Osteocyte (in vitro differentiated cells): Measurements from ENCODE around the gene SND1. TPM values are rescaled to one million over a fixed set of nuclear protein-coding genes. Genes with fewer than 3 reads are reported as not detected.
"Not testable (repeated sequence)": the region's sequence is repeated elsewhere in the genome, so short reads cannot be mapped to it uniquely, and the experiment has no call there.

Source experiments
- DNase-seq: peaks from one replicate; pipeline ENCODE4 v3.0.0; 2021; ENCODE audit warnings: mixed read lengths; ENCODE audit not compliant: unreplicated experiment; ENCODE audit errors: extremely low spot score
- H3K27ac Mint-ChIP-seq: one replicate; pipeline ENCODE4 v1.8.0; 2021; ENCODE audit warnings: mild to moderate bottlenecking, mixed read lengths; ENCODE audit not compliant: unreplicated experiment
- H3K27me3 Mint-ChIP-seq: one replicate; pipeline ENCODE4 v1.8.0; 2021; ENCODE audit warnings: mixed read lengths; ENCODE audit not compliant: unreplicated experiment
- H3K36me3 Mint-ChIP-seq: one replicate; pipeline ENCODE4 v1.8.0; 2021; ENCODE audit warnings: mixed read lengths; ENCODE audit not compliant: unreplicated experiment
- H3K4me1 Mint-ChIP-seq: one replicate; pipeline ENCODE4 v1.8.0; 2021; ENCODE audit warnings: mixed read lengths; ENCODE audit not compliant: unreplicated experiment
- H3K4me3 Mint-ChIP-seq: one replicate; pipeline ENCODE4 v1.8.0; 2021; ENCODE audit warnings: mild to moderate bottlenecking, moderate library complexity, mixed read lengths; ENCODE audit not compliant: unreplicated experiment
- H3K9me3 Mint-ChIP-seq: one replicate; pipeline ENCODE4 v1.8.0; 2021; ENCODE audit warnings: mixed read lengths; ENCODE audit not compliant: unreplicated experiment
- CTCF ChIP-seq: fragments of 200-600 bp; sonication (generic); IDR thresholded peaks from 2 replicates; pipeline ENCODE4 v1.5.0; 2021; ENCODE audit warnings: antibody characterized with exemption, mild to moderate bottlenecking, moderate library complexity
- total RNA-seq: library from RNA; stranded (reverse); gene quantifications from 2 replicates; pipeline ENCODE4 v1.2.1, GENCODE V29; 2021

SND1 gene
- total RNA-seq, 1 donor from 2014 or later, result 229 TPM

DNA sequence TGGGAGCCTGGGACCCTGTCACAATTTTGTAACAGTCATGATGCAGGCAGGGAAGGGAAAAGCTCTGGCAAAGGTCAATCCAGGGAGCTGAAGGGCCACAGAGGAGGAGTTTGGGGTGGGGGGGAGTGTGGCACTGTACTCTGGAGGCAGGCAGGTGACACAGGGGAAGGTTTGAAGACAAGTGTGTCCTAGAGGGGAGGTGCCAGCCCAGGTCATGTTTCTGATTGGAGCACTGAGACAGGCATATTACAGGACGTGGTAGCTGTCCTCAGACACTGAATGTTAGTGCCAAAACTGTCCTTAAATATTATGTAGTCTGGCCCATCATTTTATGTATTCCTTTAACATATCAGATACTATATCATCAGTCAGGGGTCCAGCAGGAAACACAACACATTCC, 454.8 kb downstream of the SND1 start:
- Mint-ChIP-seq H3K4me1 (peaks cover 6% of the 10 kb centered on the region), H3K27ac (no peak overlapping the region), H3K9me3 (no peaks in the 10 kb centered on the region), H3K36me3 (no peaks in the 10 kb centered on the region), H3K4me3 (no peak overlapping the region), H3K27me3 (peaks cover 22% of the 10 kb centered on the region)
- no peak for TF ChIP-seq CTCF
- no peak for DNase-seq

DNA sequence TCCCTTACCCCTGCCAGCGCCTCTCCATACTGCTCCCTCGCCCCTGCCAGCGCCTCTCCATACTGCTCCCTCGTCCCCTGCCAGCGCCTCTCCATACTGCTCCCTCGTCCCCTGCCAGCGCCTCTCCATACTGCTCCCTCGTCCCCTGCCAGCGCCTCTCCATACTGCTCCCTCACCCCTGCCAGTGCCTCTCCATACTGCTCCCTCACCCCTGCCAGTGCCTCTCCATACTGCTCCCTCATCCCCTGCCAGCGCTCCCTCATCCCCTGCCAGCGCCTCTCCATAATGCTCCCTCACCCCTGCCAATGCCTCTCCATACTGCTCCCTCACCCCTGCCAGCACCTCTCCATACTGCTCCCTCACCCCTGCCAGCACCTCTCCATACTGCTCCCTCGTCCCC, 455.5 kb downstream of the SND1 start:
- not testable (repeated sequence) for H3K36me3 Mint-ChIP-seq, H3K27ac Mint-ChIP-seq, H3K9me3 Mint-ChIP-seq, H3K4me1 Mint-ChIP-seq, DNase-seq, H3K4me3 Mint-ChIP-seq
- H3K27me3 Mint-ChIP-seq, result peaks cover 22% of the 10 kb centered on the region

GRCh38 chr7:128108129-128108528, 456.1 kb downstream of the SND1 start:
- Mint-ChIP-seq H3K27me3 (peaks cover 22% of the 10 kb centered on the region), H3K36me3 (no peaks in the 10 kb centered on the region), H3K9me3 (no peaks in the 10 kb centered on the region), H3K27ac (no peak overlapping the region), H3K4me3 (no peak overlapping the region), H3K4me1 (peaks cover 5% of the 10 kb centered on the region)
- DNase-seq, result no peak
- TF ChIP-seq CTCF, result no peak

- no peak for DNase-seq
- no peak overlapping the region for H3K4me3 Mint-ChIP-seq
- H3K36me3 Mint-ChIP-seq, result no peaks in the 10 kb centered on the region
- H3K9me3 Mint-ChIP-seq, result no peaks in the 10 kb centered on the region
- H3K27me3 Mint-ChIP-seq, result peaks cover 22% of the 10 kb centered on the region
- H3K4me1 Mint-ChIP-seq, result peaks cover 3% of the 10 kb centered on the region
- TF ChIP-seq CTCF, result no peak
- H3K27ac Mint-ChIP-seq, result no peak overlapping the region
Observed at GRCh38 chr7:128108641-128109423, 456.8 kb downstream of the SND1 start.

DNA sequence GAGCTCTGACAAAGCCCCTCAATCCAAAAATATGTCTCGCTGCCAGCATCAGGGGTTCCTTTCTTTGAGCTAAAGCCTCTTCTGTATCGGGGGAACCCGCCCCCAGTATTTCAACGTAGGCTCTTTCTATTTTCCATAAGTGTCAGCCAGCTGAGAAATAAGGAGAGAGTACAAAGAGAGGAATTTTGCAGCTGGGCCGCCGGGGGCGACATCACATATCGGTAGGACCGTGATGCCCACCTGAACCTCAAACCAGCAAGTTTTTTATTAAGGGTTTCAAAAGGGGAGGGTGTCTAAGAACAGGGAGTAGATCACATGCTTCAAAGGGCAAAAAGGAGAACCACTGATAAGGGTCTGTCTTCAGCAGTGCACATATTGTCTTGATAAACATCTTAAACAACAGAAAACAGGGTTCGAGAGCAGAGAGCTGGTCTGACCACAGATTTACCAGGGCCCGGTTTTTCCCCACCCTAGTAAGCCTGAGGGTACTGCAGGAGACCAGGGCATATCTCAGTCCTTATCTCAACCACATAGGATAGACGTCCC, 457.5 kb downstream of the SND1 start:
- not testable (repeated sequence) for H3K9me3 Mint-ChIP-seq, H3K4me1 Mint-ChIP-seq, H3K36me3 Mint-ChIP-seq, H3K27ac Mint-ChIP-seq, H3K4me3 Mint-ChIP-seq, DNase-seq
- peaks cover 21% of the 10 kb centered on the region for H3K27me3 Mint-ChIP-seq

DNA sequence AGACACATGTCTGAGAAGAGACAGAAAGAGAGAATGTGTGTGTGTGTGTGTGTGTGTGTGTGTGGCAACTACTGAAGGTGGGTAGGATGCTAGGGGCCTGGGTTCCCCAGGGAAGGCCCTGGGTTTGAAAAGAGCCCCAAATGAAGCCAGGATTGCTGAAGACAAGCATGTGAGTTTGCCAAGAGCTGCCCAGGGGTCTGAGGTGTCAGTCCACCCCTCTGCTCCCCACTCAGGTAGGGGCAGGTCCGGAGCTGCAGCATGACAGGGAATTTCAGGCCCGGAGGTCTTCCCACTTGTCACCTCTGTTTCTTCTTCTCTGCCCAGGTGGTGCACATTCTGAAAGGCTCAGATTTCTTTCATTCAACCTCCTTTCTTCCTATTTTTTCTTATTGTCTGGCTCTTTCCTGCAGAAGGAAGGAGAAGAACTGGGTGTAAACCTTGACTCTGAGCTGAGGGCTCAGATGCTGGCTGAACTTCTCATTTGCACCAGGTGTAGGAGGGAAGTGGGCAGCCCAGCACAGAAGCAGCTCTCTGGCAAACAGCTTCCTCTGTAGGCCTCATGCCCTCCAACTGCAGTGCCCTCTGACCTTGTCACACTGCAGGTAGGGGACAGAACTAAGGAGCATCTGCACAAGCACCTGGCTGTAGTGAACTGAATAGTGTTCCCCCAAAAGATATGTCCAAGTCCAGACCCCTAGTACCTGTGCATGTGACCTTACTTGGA, 458.8 kb downstream of the SND1 start:
- no peaks in the 10 kb centered on the region for H3K36me3 Mint-ChIP-seq
- H3K27me3 Mint-ChIP-seq, result peaks cover 16% of the 10 kb centered on the region
- no peak for TF ChIP-seq CTCF
- DNase-seq, result no peak
- no peak overlapping the region for H3K4me3 Mint-ChIP-seq
- no peak overlapping the region for H3K27ac Mint-ChIP-seq
- H3K9me3 Mint-ChIP-seq, result no peaks in the 10 kb centered on the region
- H3K4me1 Mint-ChIP-seq, result peaks cover 7% of the 10 kb centered on the region
